Skeletal muscle cell (primary cell): Measurements from ENCODE around the gene RASGEF1B.

ENCODE experiments used
- DNase-seq: peaks from one replicate; pipeline ENCODE4 v3.0.0-alpha.2; 2010; ENCODE audit warnings: low read depth
- H3K4me3 ChIP-seq: 2 replicates; pipeline ENCODE4 v1.5.1; 2011; ENCODE audit warnings: low read depth, mild to moderate bottlenecking, control low read depth, low read length, moderate library complexity

RASGEF1B gene

GRCh38 chr4:81471588-81472280 is at the start of gene RASGEF1B:
Gene RASGEF1B, minus strand, starts transcription at chr4:81471907. Its CDS starts 12,399 bp downstream, at chr4:81459508.
- DNase-seq: no peak
- H3K4me3 ChIP-seq: peak within 1 kb of the TSS; percentile 59

- no peak for DNase-seq
- no peak overlapping the region for H3K4me3 ChIP-seq
Observed at GRCh38 chr4:81519856-81520255, 48.1 kb upstream of the RASGEF1B start.

GRCh38 chr4:81519427-81519773 is 47.7 kb upstream of the RASGEF1B start:
- no peak for DNase-seq
- no peak overlapping the region for H3K4me3 ChIP-seq

GRCh38 chr4:81518762-81519426 is 47.2 kb upstream of the RASGEF1B start:
- DNase-seq: no peak
- H3K4me3 ChIP-seq: no peak overlapping the region

- no peak overlapping the region for H3K4me3 ChIP-seq
- DNase-seq: no peak
Observed at GRCh38 chr4:81516241-81516640, 44.5 kb upstream of the RASGEF1B start.

GRCh38 chr4:81512757-81513501 is 41.2 kb upstream of the RASGEF1B start:
- DNase-seq: no peak
- H3K4me3 ChIP-seq: no peak overlapping the region

GRCh38 chr4:81512001-81512756 is 40.5 kb upstream of the RASGEF1B start:
- H3K4me3 ChIP-seq: no peak overlapping the region
- DNase-seq: no peak

- DNase-seq: no peak
- H3K4me3 ChIP-seq: no peak overlapping the region
Observed at GRCh38 chr4:81510643-81511178, 39.0 kb upstream of the RASGEF1B start.

- no peak for DNase-seq
- H3K4me3 ChIP-seq: no peak overlapping the region
Observed at GRCh38 chr4:81509822-81510221, 38.1 kb upstream of the RASGEF1B start.

GRCh38 chr4:81509191-81509590 is 37.5 kb upstream of the RASGEF1B start:
- DNase-seq: no peak
- no peak overlapping the region for H3K4me3 ChIP-seq

GRCh38 chr4:81508411-81509185 is 36.9 kb upstream of the RASGEF1B start:
- DNase-seq: no peak
- H3K4me3 ChIP-seq: no peak overlapping the region

- H3K4me3 ChIP-seq: no peak overlapping the region
- no peak for DNase-seq
Observed at GRCh38 chr4:81507530-81507929, 35.8 kb upstream of the RASGEF1B start.

- no peak overlapping the region for H3K4me3 ChIP-seq
- no peak for DNase-seq
Observed at GRCh38 chr4:81506731-81507130, 35.0 kb upstream of the RASGEF1B start.

GRCh38 chr4:81505726-81506125 is 34.0 kb upstream of the RASGEF1B start:
- H3K4me3 ChIP-seq: no peak overlapping the region
- DNase-seq: no peak

GRCh38 chr4:81505004-81505598 is 33.4 kb upstream of the RASGEF1B start:
- DNase-seq: no peak
- H3K4me3 ChIP-seq: no peak overlapping the region

- no peak overlapping the region for H3K4me3 ChIP-seq
- DNase-seq: no peak
Observed at GRCh38 chr4:81504112-81505003, 32.7 kb upstream of the RASGEF1B start.

GRCh38 chr4:81503586-81503985 is 31.9 kb upstream of the RASGEF1B start:
- no peak overlapping the region for H3K4me3 ChIP-seq
- DNase-seq: no peak

- no peak overlapping the region for H3K4me3 ChIP-seq
- DNase-seq: no peak
Observed at GRCh38 chr4:81502564-81502963, 30.9 kb upstream of the RASGEF1B start.
